ENCODE data around the gene ZNF594. TPM values are rescaled to one million over a fixed set of nuclear protein-coding genes. Genes with fewer than 3 reads are reported as not detected.
"Not testable (repeated sequence)": the region's sequence is repeated elsewhere in the genome, so short reads cannot be mapped to it uniquely, and the experiment has no call there.

ZNF594 gene
- total RNA-seq (1 to 10 TPM; 3.9 to 5.5 TPM), total RNA-seq (7.9 to 21.8 reads per million in 2 donors)

GRCh38 chr17:5191541-5192417 lies at the start of gene ZNF594:
ZNF594 (minus strand) TSS chr17:5191868; CDS start chr17:5184256, 7,612 bp downstream.
- H3K4me1 Mint-ChIP-seq, result peaks cover 12% of the 10 kb centered on the region
- DNase-seq (peak; percentile 91 to 97 (median 95)), ATAC-seq (peak; percentile 99)
- H3K27ac Mint-ChIP-seq, result peak within 1 kb of the TSS; percentile 89
- peak within 1 kb of the TSS; percentile 95 for H3K4me3 Mint-ChIP-seq
- H3K36me3 Mint-ChIP-seq (ENCODE audit: low read depth), result peaks cover 2% of the 10 kb centered on the region
- no peaks in the 10 kb centered on the region for H3K27me3 Mint-ChIP-seq
- no peaks in the 10 kb centered on the region for H3K9me3 ChIP-seq (ENCODE audit: control insufficient read depth, low read length, poor library complexity, severe bottlenecking)

GRCh38 chr17:5239769-5240168 lies 48.1 kb upstream of the ZNF594 start:
- H3K9me3 ChIP-seq (ENCODE audit: control insufficient read depth, low read length, poor library complexity, severe bottlenecking); H3K27ac Mint-ChIP-seq; DNase-seq; H3K36me3 Mint-ChIP-seq (ENCODE audit: low read depth); H3K4me3 Mint-ChIP-seq; H3K27me3 Mint-ChIP-seq; ATAC-seq: not testable (repeated sequence)
- peaks cover 12% of the 10 kb centered on the region for H3K4me1 Mint-ChIP-seq

GRCh38 chr17:5238333-5238732 lies 46.7 kb upstream of the ZNF594 start:
- no peaks in the 10 kb centered on the region for H3K9me3 ChIP-seq (ENCODE audit: control insufficient read depth, low read length, poor library complexity, severe bottlenecking)
- DNase-seq, result no peak
- Mint-ChIP-seq H3K4me3 (no peak overlapping the region), H3K27me3 (no peaks in the 10 kb centered on the region), H3K4me1 (peaks cover 12% of the 10 kb centered on the region), H3K36me3 (ENCODE audit: low read depth) (peaks cover 2% of the 10 kb centered on the region), H3K27ac (no peak overlapping the region)
- ATAC-seq, result no peak

DNA sequence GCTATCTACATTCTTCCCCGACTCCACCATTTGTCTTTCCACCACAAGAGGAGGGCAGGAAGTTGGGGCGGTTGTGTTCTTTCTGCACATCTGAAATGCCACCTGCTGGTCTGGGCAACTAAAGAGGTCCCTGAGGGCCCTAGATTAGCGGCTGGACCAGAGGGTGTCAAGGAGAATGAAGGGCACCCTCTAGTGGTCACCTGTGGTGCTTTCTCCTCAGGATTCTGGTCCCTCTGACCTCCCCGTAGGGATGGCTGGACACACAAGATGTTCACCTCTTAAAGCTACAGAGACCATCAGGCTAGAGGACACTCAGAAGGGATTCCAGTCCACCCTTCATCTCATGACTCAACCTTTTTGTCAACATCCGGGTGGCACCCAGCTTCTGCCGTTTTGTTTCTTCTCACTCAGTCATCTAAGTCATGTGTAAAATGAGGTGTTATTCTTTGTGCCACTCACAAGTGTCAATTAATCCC lies 45.9 kb upstream of the ZNF594 start:
- ATAC-seq, result peak; percentile 29
- Mint-ChIP-seq H3K4me3 (no peak overlapping the region), H3K27ac (peak overlapping the region; percentile 2), H3K4me1 (peaks cover 9% of the 10 kb centered on the region), H3K27me3 (no peaks in the 10 kb centered on the region), H3K36me3 (ENCODE audit: low read depth) (peaks cover 2% of the 10 kb centered on the region)
- H3K9me3 ChIP-seq (ENCODE audit: control insufficient read depth, low read length, poor library complexity, severe bottlenecking), result no peaks in the 10 kb centered on the region
- DNase-seq, result no peak

DNA sequence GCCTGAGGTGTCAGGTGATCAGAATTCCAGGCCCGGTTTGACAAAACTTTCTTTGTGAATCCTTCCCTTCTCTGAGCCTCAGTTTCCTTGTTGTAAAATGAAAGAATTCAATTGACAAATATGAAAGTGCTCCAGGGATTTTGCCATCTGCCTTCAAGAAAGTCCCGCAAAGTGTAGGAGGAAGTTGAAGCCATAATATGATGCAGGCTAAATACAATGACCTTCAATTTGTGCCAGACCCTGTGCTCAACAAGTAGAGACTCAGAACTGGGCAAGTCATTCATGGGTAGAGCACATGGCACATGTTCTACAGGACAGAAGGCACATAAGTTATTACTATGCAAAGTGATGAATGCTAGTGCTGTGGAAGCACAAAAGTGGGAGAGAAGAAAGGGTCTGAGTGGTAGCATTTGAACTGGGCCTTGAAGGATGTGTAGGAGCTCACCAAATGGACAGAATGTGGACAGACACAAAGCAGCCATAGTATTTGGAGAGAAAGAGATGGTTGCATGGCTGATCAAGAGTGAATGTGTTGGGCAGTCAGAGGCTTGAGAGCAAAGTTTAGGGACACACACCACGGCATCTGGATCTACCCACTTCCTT lies 45.4 kb upstream of the ZNF594 start:
- no peaks in the 10 kb centered on the region for H3K9me3 ChIP-seq (ENCODE audit: control insufficient read depth, low read length, poor library complexity, severe bottlenecking)
- H3K27ac Mint-ChIP-seq, result no peak overlapping the region
- ATAC-seq, result no peak
- DNase-seq, result no peak
- peaks cover 5% of the 10 kb centered on the region for H3K4me1 Mint-ChIP-seq
- no peak overlapping the region for H3K4me3 Mint-ChIP-seq
- H3K27me3 Mint-ChIP-seq, result no peaks in the 10 kb centered on the region
- H3K36me3 Mint-ChIP-seq (ENCODE audit: low read depth), result peaks cover 2% of the 10 kb centered on the region

DNA sequence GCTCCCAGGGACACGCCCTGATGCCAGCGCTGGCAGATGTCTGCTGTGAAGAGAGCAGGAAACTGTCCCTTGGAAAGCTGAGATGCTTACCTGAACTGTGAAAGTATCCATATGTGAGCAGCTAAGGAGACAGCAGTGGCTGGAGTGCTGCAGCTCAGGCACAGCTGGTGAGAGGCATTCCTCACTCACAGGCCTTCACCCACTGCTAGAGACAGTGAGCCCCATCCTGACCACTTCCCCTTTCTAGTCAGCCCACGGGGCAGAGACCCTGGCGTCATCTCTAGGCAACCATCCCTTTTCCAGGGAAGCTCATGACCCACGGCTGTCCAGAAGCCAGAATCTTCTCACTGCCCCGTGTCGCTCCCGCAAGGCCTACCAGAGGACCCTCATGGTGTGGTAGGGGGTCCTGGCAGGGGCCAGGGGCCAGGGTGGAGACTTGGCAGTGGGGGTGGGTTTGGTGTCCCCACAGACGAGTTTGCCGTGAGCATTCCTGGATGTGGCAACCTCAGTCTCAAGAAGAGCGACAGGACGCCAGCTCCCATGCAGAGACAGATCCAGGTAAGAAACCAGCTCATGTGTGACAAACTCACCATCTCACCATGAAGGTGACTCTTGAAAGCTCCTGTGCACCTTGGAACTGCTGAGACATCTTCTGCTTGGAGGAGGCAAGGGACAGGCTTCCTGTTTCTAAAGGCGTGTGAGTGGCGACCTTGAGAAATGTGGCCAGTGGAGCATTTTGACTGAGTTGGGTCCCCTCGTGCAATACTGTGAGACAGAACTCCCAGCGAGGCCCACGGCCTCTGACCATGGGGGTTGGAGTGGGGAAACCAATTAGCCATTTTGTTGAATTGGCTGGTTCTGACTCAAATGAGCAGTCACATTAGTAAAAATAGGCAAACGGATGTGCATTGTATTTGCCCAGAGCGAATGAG lies 43.2 kb upstream of the ZNF594 start, which contains the start of gene SCIMP:
SCIMP (minus strand) TSS at position 216 of the 932 bp plus-strand sequence; CDS start at position 111, 105 bp downstream.
- peak; percentile 69 for ATAC-seq
- H3K27ac Mint-ChIP-seq, result no peak within 1 kb of the TSS
- no peaks in the 10 kb centered on the region for H3K27me3 Mint-ChIP-seq
- DNase-seq, result no peak
- peaks cover 2% of the 10 kb centered on the region for H3K36me3 Mint-ChIP-seq (ENCODE audit: low read depth)
- H3K4me3 Mint-ChIP-seq, result peak within 1 kb of the TSS; percentile 15
- H3K9me3 ChIP-seq (ENCODE audit: control insufficient read depth, low read length, poor library complexity, severe bottlenecking), result no peaks in the 10 kb centered on the region
- no peaks in the 10 kb centered on the region for H3K4me1 Mint-ChIP-seq

GRCh38 chr17:5233492-5233891 lies 41.8 kb upstream of the ZNF594 start:
- H3K4me1 Mint-ChIP-seq; H3K36me3 Mint-ChIP-seq (ENCODE audit: low read depth); H3K27ac Mint-ChIP-seq; DNase-seq; H3K9me3 ChIP-seq (ENCODE audit: control insufficient read depth, low read length, poor library complexity, severe bottlenecking); H3K4me3 Mint-ChIP-seq; ATAC-seq; H3K27me3 Mint-ChIP-seq: not testable (repeated sequence)

DNA sequence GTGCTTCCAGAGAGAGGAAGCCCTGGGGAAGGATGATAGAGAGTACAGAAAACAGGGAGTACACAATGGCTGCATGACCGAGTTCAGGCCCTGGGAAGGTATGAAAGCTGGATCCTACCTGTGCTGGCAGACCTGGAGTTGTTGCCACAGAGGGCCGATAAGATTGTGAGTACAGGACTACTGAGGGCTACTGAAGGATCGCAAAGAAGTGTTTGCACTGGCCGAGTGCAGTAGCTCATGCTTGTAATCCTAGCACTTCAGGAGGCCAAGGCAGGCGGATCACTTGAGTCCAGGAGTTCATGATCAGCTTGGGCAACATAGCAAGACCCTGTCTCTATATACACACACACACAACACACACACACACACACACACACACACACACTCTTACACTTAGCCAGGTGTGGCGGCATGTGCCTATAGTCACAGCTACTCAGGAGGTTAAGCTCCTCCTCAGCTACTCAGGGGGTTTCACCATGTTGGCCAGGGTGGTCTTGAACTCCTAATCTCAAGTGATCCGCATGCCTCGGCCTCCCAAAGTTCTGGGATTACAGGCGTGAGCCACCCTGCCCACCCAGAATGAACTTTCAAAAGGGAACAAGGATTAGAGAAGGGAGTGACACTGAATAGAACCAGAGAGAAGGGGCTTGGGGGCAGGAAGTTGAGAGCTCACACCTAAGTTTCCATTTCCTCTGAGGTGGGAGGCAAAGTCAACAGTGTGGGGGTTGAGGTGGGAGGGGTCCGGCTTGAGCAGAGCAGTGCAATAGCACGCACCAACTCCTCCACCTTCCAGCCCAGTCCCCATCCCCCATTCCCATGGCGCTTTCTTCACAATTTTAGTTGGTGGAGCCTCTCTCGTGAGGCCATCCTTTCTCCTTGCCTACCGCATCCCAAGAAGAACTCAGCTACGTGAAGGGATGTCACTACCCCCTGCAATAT lies 35.5 kb upstream of the ZNF594 start:
- no peaks in the 10 kb centered on the region for H3K9me3 ChIP-seq (ENCODE audit: control insufficient read depth, low read length, poor library complexity, severe bottlenecking)
- Mint-ChIP-seq H3K4me3 (no peak overlapping the region), H3K36me3 (ENCODE audit: low read depth) (peaks cover 2% of the 10 kb centered on the region), H3K4me1 (peaks cover 4% of the 10 kb centered on the region), H3K27ac (no peak overlapping the region), H3K27me3 (no peaks in the 10 kb centered on the region)
- ATAC-seq (no peak), DNase-seq (no peak)

DNA sequence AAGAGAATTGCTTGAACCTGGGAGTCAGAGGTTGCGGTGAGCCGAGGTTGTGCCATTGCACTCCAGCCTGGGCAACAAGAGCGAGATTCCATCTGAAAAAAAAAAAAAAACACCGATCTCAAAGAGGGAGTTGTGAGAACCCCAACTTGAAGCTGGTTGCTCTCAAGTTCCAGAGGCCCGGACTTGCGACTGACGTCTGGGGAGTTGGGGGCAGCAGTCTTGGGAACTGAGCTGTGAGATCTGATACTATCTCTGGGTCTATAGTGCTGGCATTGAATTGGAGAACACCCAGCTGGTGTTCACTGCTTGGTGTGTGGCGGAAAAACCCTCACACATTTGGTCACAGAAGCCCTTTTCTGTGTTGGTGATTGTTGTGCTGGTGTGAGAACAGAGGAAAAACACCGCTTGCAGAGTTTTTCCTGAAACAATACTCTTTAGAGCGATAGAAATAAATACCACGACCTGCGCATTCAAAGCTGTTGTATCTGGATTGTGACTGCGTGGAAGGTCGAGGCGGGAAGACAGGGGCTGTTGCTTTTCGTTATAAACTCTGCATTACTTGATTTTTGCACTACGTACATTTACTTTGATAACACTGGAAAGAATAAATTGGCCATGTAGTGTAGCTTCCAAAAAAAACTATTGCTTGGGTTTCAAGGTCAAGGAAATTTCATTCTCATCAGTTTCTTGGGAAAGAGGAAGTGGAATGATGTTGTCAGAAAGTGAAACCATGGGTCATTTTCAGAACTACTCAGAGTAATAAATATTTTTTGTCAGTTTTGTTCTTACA lies 34.2 kb upstream of the ZNF594 start:
- Mint-ChIP-seq H3K4me3 (no peak overlapping the region), H3K27ac (no peak overlapping the region), H3K36me3 (ENCODE audit: low read depth) (peaks cover 2% of the 10 kb centered on the region), H3K4me1 (peaks cover 4% of the 10 kb centered on the region), H3K27me3 (no peaks in the 10 kb centered on the region)
- DNase-seq (no peak), ATAC-seq (no peak)
- no peaks in the 10 kb centered on the region for H3K9me3 ChIP-seq (ENCODE audit: control insufficient read depth, low read length, poor library complexity, severe bottlenecking)

DNA sequence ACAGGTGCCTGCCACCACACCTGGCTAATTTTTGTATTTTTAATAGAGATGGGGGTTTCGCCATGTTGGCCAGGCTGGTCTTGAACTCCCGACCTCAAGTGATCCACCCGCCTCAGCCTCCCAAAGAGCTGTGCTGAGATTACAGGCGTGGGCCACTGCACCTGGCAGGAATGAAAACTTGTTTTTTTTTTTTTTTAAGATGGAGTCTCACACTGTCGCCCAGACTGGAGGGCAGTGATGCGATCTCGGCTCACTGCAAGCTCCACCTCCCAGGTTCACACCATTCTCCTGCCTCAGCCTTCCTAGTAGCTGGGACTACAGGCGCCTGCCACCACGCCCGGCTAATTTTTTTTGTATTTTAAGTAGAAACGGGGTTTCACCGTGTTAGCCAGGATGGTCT lies 30.2 kb upstream of the ZNF594 start:
- H3K4me3 Mint-ChIP-seq; H3K9me3 ChIP-seq (ENCODE audit: control insufficient read depth, low read length, poor library complexity, severe bottlenecking); ATAC-seq; H3K4me1 Mint-ChIP-seq; DNase-seq; H3K36me3 Mint-ChIP-seq (ENCODE audit: low read depth); H3K27me3 Mint-ChIP-seq: not testable (repeated sequence)
- H3K27ac Mint-ChIP-seq, result peak overlapping the region; percentile 19

DNA sequence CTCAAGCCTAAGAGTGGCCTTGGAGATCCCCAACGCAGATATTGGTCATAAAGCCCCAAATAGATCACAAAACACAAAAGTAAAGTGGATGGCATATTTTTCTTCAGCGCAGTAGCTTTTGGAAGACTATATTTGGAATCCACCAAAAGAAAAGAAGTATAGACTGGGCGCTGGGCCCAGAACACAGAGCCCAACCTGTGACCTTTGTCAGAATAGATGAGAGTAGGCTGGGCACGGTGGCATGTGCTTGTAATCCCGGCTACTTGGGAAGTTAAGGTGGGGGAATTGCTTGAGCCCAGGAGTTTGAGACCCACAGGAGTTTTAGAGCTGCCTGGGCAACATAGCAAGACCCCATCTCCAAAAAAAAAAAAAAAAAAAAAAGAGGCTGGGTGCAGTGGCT lies 28.4 kb upstream of the ZNF594 start:
- no peak for DNase-seq
- no peaks in the 10 kb centered on the region for H3K9me3 ChIP-seq (ENCODE audit: control insufficient read depth, low read length, poor library complexity, severe bottlenecking)
- peaks cover 6% of the 10 kb centered on the region for H3K36me3 Mint-ChIP-seq (ENCODE audit: low read depth)
- H3K27me3 Mint-ChIP-seq, result no peaks in the 10 kb centered on the region
- ATAC-seq, result no peak
- peaks cover 2% of the 10 kb centered on the region for H3K4me1 Mint-ChIP-seq
- no peak overlapping the region for H3K27ac Mint-ChIP-seq
- H3K4me3 Mint-ChIP-seq, result no peak overlapping the region
